Fibroblast of lung (primary cell): Measurements from ENCODE around the gene NSUN2. TPM values are rescaled to one million over a fixed set of nuclear protein-coding genes. Genes with fewer than 3 reads are reported as not detected.

Source experiments
- DNase-seq, 2 donors: peaks; one replicate each; pipeline versions ENCODE4 v3.0.0 to v3.0.0-alpha.2; 2010; ENCODE audit warnings: low read depth in 2 of 2
- H2AFZ ChIP-seq: 2 replicates; pipeline ENCODE4 v1.5.1; 2012; ENCODE audit warnings: low read length, control low read depth, inconsistent platforms
- H3K27ac ChIP-seq: 2 replicates; pipeline ENCODE4 v1.5.1; 2011; ENCODE audit warnings: low read length, control low read depth; ENCODE audit not compliant: insufficient read depth
- H3K27me3 ChIP-seq: 2 replicates; pipeline ENCODE4 v1.5.1; 2011; ENCODE audit warnings: mild to moderate bottlenecking, low read length; ENCODE audit not compliant: control insufficient read depth, insufficient read depth
- H3K36me3 ChIP-seq: 2 replicates; pipeline ENCODE4 v1.5.1; 2011; ENCODE audit warnings: low read length; ENCODE audit not compliant: control insufficient read depth, insufficient read depth
- H3K4me1 ChIP-seq: 2 replicates; pipeline ENCODE4 v1.5.1; 2011; ENCODE audit warnings: low read length; ENCODE audit not compliant: control insufficient read depth, insufficient read depth; ENCODE audit errors: extremely low read depth
- H3K4me2 ChIP-seq: 2 replicates; pipeline ENCODE4 v1.5.1; 2011; ENCODE audit warnings: low read length, control low read depth; ENCODE audit not compliant: insufficient read depth; ENCODE audit errors: extremely low read depth
- H3K4me3 ChIP-seq, 4 experiments: fragments of 200-600 bp in 1 of 4; sonication (generic) in 1 of 4; replicated peaks in 1 of 4; 2 replicates each; pipeline ENCODE4 v1.5.1; 2011 to 2016; ENCODE audit warnings: low read length in 4 of 4, low read depth in 3 of 4, mild to moderate bottlenecking in 3 of 4, control low read depth in 2 of 4, inconsistent platforms in 1 of 4, mixed read lengths in 1 of 4; ENCODE audit not compliant: insufficient read depth in 1 of 4; ENCODE audit errors: control extremely low read depth in 1 of 4
- H3K79me2 ChIP-seq: 2 replicates; pipeline ENCODE4 v1.5.1; 2012; ENCODE audit warnings: mild to moderate bottlenecking, low read length, inconsistent platforms; ENCODE audit not compliant: control insufficient read depth, insufficient read depth
- H3K9ac ChIP-seq: 2 replicates; pipeline ENCODE4 v1.5.1; 2011; ENCODE audit warnings: mild to moderate bottlenecking, low read length, control low read depth; ENCODE audit not compliant: insufficient read depth
- H3K9me3 ChIP-seq: 2 replicates; pipeline ENCODE4 v1.5.1; 2012; ENCODE audit warnings: low read depth, low read length; ENCODE audit not compliant: control insufficient read depth, insufficient read depth
- H4K20me1 ChIP-seq: 2 replicates; pipeline ENCODE4 v1.5.1; 2011; ENCODE audit warnings: low read length; ENCODE audit not compliant: control insufficient read depth, insufficient read depth; ENCODE audit errors: extremely low read depth
- EZH2 ChIP-seq: IDR thresholded peaks from 2 replicates; pipeline ENCODE4 v1.5.1; 2012; ENCODE audit warnings: low read length, control low read depth, mild to moderate bottlenecking; ENCODE audit errors: missing control alignments
- polyA plus RNA-seq, 2 donors: library from polyadenylated mRNA; depleted of rRNA in 1 of 2; stranded (reverse) in 1 of 2; unstranded in 1 of 2; fragments of >200 nt; gene quantifications; 2 replicates each; pipeline ENCODE4 v1.2.1, GENCODE V29; 2011 to 2012; ENCODE audit warnings: missing spikeins in 1 of 2
- total RNA-seq: library from RNA; depleted of rRNA; stranded (reverse); fragments of >200 nt; gene quantifications from 2 replicates; pipeline ENCODE4 v1.2.1, GENCODE V29; 2014
- TF ChIP-seq, protein P1 (sequence below), 2 donors: IDR thresholded peaks in 1 of 2; conservative IDR thresholded peaks in 1 of 2; 1 replicate in 1 of 2; 2 replicates in 1 of 2; pipeline ENCODE4 v1.5.1; 2011 to 2012; ENCODE audit warnings: low read length in 2 of 2, control low read depth in 1 of 2, inconsistent platforms in 1 of 2, low read depth in 1 of 2, mild to moderate bottlenecking in 1 of 2

Gene NSUN2
- total and polyA plus RNA-seq, 2 donors (not counting 1 experiment from before 2014, with no cell fraction given) = 40.2 to 43.6 TPM

GRCh38 chr5:6659941-6660684 is 27.3 kb upstream of the NSUN2 start:
- no peak for DNase-seq
- no peak for TF ChIP-seq EZH2
- TF ChIP-seq, protein P1, sequence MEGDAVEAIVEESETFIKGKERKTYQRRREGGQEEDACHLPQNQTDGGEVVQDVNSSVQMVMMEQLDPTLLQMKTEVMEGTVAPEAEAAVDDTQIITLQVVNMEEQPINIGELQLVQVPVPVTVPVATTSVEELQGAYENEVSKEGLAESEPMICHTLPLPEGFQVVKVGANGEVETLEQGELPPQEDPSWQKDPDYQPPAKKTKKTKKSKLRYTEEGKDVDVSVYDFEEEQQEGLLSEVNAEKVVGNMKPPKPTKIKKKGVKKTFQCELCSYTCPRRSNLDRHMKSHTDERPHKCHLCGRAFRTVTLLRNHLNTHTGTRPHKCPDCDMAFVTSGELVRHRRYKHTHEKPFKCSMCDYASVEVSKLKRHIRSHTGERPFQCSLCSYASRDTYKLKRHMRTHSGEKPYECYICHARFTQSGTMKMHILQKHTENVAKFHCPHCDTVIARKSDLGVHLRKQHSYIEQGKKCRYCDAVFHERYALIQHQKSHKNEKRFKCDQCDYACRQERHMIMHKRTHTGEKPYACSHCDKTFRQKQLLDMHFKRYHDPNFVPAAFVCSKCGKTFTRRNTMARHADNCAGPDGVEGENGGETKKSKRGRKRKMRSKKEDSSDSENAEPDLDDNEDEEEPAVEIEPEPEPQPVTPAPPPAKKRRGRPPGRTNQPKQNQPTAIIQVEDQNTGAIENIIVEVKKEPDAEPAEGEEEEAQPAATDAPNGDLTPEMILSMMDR (conservative IDR thresholded peaks at IDR 0.05 in 1 of 2, IDR thresholded peaks at IDR 0.05 in 1 of 2; ENCODE audit: low read depth in 1 of 2, low read length in 2 of 2) = no peak

GRCh38 chr5:6656680-6657079 is 23.8 kb upstream of the NSUN2 start:
- no peak overlapping the region for H3K4me2 ChIP-seq
- H3K4me3 ChIP-seq = no peak overlapping the region
- H3K79me2 ChIP-seq = no peaks in the 10 kb centered on the region
- no peaks in the 10 kb centered on the region for H3K4me1 ChIP-seq
- no peaks in the 10 kb centered on the region for H3K9me3 ChIP-seq
- TF ChIP-seq, protein P1 (conservative IDR thresholded peaks at IDR 0.05 in 1 of 2, IDR thresholded peaks at IDR 0.05 in 1 of 2; ENCODE audit: low read depth in 1 of 2, low read length in 2 of 2) = no peak
- TF ChIP-seq EZH2 = no peak
- H3K27me3 ChIP-seq = no peaks in the 10 kb centered on the region
- no peak overlapping the region for H3K27ac ChIP-seq
- peaks cover 15% of the 10 kb centered on the region for H3K36me3 ChIP-seq
- peak in 1 of 2 donors; percentile 18 for DNase-seq
- peaks cover 1% of the 10 kb centered on the region for H4K20me1 ChIP-seq
- no peak overlapping the region for H2AFZ ChIP-seq
- H3K9ac ChIP-seq = no peak overlapping the region

More at GRCh38 chr5:6659941-6660684, 27.3 kb upstream of the NSUN2 start:
- Histone ChIP-seq H3K27me3 (no peaks in the 10 kb centered on the region), H4K20me1 (peaks cover 1% of the 10 kb centered on the region), H3K9me3 (no peaks in the 10 kb centered on the region), H3K4me3 (no peak overlapping the region), H3K9ac (no peak overlapping the region), H3K27ac (no peak overlapping the region), H2AFZ (no peak overlapping the region), H3K36me3 (peaks cover 11% of the 10 kb centered on the region), H3K79me2 (no peaks in the 10 kb centered on the region), H3K4me2 (no peak overlapping the region), H3K4me1 (no peaks in the 10 kb centered on the region)

DNA sequence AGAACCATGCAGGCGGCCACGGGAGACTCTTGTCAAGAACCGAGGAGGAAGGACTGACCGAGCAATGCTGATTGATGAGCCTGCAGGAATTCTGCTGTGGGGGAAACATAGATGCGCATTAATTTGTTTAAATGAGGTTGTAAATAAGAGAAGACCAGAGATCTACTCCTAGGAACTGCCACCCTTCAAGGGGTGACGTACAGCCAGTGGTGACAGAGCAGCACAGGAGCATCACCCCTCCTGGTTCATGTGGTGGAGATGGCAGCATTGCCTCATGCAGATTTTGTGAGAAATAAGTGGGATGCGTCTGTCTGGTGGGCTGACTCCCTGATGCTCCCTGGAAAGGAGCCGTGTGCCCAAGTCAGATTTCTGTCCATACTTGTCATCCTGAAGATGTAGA is 22.6 kb upstream of the NSUN2 start:
- DNase-seq = no peak

More for the DNA sequence above, 22.6 kb upstream of the NSUN2 start:
- peaks cover 15% of the 10 kb centered on the region for H3K36me3 ChIP-seq
- no peak overlapping the region for H3K27ac ChIP-seq
- no peak overlapping the region for H2AFZ ChIP-seq
- H3K4me1 ChIP-seq = no peaks in the 10 kb centered on the region
- no peak overlapping the region for H3K4me2 ChIP-seq
- peaks cover 1% of the 10 kb centered on the region for H4K20me1 ChIP-seq
- no peaks in the 10 kb centered on the region for H3K27me3 ChIP-seq
- no peaks in the 10 kb centered on the region for H3K9me3 ChIP-seq
- H3K4me3 ChIP-seq = no peak overlapping the region
- no peaks in the 10 kb centered on the region for H3K79me2 ChIP-seq
- no peak overlapping the region for H3K9ac ChIP-seq
- TF ChIP-seq, protein P1 (conservative IDR thresholded peaks at IDR 0.05 in 1 of 2, IDR thresholded peaks at IDR 0.05 in 1 of 2; ENCODE audit: low read depth in 1 of 2, low read length in 2 of 2) = no peak
- no peak for TF ChIP-seq EZH2
